Smooth muscle cell (in vitro differentiated cells): Measurements from ENCODE around the gene GLB1L. TPM values are rescaled to one million over a fixed set of nuclear protein-coding genes. Genes with fewer than 3 reads are reported as not detected.

ENCODE experiments used
- DNase-seq: peaks from one replicate; lab custom pipeline; 2025; ENCODE audit not compliant: unreplicated experiment; lab: John Stamatoyannopoulos, UW
- H2AFZ ChIP-seq: fragments of 200-600 bp; sonication (generic); 2 replicates; pipeline ENCODE4 v1.6.0; 2016; ENCODE audit warnings: antibody characterized with exemption, low read depth, mild to moderate bottlenecking
- H3F3A ChIP-seq: fragments of 200-600 bp; sonication (generic); 2 replicates; pipeline ENCODE4 v1.6.0; 2017; ENCODE audit warnings: antibody characterized with exemption, low read depth
- H3K27ac ChIP-seq: fragments of 200-600 bp; sonication (generic); 2 replicates; pipeline ENCODE4 v1.5.1; 2016; ENCODE audit warnings: low read depth, mild to moderate bottlenecking
- H3K27me3 ChIP-seq: fragments of 200-600 bp; sonication (generic); 2 replicates; pipeline ENCODE4 v1.6.1; 2016; ENCODE audit warnings: low read depth, mild to moderate bottlenecking
- H3K36me3 ChIP-seq: fragments of 200-600 bp; sonication (generic); 2 replicates; pipeline ENCODE4 v1.5.1; 2016; ENCODE audit warnings: low read depth
- H3K4me1 ChIP-seq: fragments of 200-600 bp; sonication (generic); 2 replicates; pipeline ENCODE4 v1.5.1; 2016; ENCODE audit warnings: low read depth
- H3K4me2 ChIP-seq: fragments of 200-600 bp; sonication (generic); 2 replicates; pipeline ENCODE4 v1.6.0; 2016; ENCODE audit warnings: mild to moderate bottlenecking
- H3K4me3 ChIP-seq: fragments of 200-600 bp; sonication (generic); 2 replicates; pipeline ENCODE4 v1.5.1; 2016; ENCODE audit warnings: mild to moderate bottlenecking
- H3K79me2 ChIP-seq: fragments of 200-600 bp; sonication (generic); 2 replicates; pipeline ENCODE4 v1.6.0; 2016; ENCODE audit warnings: low read depth, mild to moderate bottlenecking
- H3K9ac ChIP-seq: fragments of 200-600 bp; sonication (generic); 2 replicates; pipeline ENCODE4 v1.6.0; 2016; ENCODE audit warnings: low read depth
- H3K9me3 ChIP-seq: fragments of 200-600 bp; sonication (generic); replicated peaks from 2 replicates; pipeline ENCODE4 v1.5.1; 2016; ENCODE audit warnings: low read depth
- H4K20me1 ChIP-seq: fragments of 200-600 bp; sonication (generic); 2 replicates; pipeline ENCODE4 v1.6.0; 2016; ENCODE audit warnings: low read depth
- WGBS: methylation state at CpG from one replicate; pipeline ENCODE4 v1.1.7; 2016; ENCODE audit warnings: low lambda C conversion rate; 5-methylcytosine and 5-hydroxymethylcytosine counted together
- polyA plus RNA-seq: library from polyadenylated mRNA; unstranded; fragments of >200 nt; fragmentation: Nextera tagmentation; extraction: Ambion mirVana; gene quantifications from 2 replicates; pipeline ENCODE4 v1.2.1, GENCODE V29; 2016
- total RNA-seq: library from RNA; depleted of rRNA; stranded (reverse); fragments of >200 nt; gene quantifications from 2 replicates; pipeline ENCODE4 v1.2.3, GENCODE V29; 2014
- TF ChIP-seq, protein P1 (sequence below): fragments of 200-600 bp; sonication (generic); IDR thresholded peaks from 2 replicates; pipeline ENCODE4 v1.5.1; 2017; ENCODE audit warnings: borderline replicate concordance, mild to moderate bottlenecking, antibody characterized with exemption; ENCODE audit not compliant: insufficient read depth, poor library complexity, severe bottlenecking

GLB1L gene
- total and polyA plus RNA-seq, 2 experiments from 2014 or later: 4.1 to 26.4 TPM

DNA sequence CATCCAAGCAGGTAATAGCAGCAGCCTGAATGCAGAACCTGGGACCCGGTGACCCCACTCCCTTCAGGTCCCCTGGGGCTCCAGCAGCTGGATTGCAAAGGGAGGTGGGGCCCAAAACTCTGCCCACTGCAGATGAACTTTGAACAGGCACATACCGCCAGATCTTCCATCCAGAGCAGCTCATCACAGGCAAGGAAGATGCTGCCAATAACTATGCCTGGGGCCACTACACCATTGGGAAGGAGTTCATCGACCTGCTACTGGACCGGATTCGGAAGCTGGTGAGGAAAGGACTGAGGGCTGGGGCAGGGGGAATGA lies 24.8 kb upstream of the GLB1L start:
- Histone ChIP-seq H3K79me2 (no peaks in the 10 kb centered on the region), H3K4me2 (no peak overlapping the region), H3K9ac (no peak overlapping the region), H3K4me3 (no peak overlapping the region), H3K36me3 (no peaks in the 10 kb centered on the region), H3K4me1 (peaks cover 3% of the 10 kb centered on the region), H4K20me1 (no peaks in the 10 kb centered on the region), H2AFZ (no peak overlapping the region), H3K27ac (no peak overlapping the region), H3F3A (peaks cover 3% of the 10 kb centered on the region), H3K27me3 (no peaks in the 10 kb centered on the region), H3K9me3 (no peaks in the 10 kb centered on the region)
- no peak for DNase-seq
- 92% methylated on average over 5 of the region's 5 CpGs for WGBS
- TF ChIP-seq, protein P1, sequence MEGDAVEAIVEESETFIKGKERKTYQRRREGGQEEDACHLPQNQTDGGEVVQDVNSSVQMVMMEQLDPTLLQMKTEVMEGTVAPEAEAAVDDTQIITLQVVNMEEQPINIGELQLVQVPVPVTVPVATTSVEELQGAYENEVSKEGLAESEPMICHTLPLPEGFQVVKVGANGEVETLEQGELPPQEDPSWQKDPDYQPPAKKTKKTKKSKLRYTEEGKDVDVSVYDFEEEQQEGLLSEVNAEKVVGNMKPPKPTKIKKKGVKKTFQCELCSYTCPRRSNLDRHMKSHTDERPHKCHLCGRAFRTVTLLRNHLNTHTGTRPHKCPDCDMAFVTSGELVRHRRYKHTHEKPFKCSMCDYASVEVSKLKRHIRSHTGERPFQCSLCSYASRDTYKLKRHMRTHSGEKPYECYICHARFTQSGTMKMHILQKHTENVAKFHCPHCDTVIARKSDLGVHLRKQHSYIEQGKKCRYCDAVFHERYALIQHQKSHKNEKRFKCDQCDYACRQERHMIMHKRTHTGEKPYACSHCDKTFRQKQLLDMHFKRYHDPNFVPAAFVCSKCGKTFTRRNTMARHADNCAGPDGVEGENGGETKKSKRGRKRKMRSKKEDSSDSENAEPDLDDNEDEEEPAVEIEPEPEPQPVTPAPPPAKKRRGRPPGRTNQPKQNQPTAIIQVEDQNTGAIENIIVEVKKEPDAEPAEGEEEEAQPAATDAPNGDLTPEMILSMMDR: no peak

DNA sequence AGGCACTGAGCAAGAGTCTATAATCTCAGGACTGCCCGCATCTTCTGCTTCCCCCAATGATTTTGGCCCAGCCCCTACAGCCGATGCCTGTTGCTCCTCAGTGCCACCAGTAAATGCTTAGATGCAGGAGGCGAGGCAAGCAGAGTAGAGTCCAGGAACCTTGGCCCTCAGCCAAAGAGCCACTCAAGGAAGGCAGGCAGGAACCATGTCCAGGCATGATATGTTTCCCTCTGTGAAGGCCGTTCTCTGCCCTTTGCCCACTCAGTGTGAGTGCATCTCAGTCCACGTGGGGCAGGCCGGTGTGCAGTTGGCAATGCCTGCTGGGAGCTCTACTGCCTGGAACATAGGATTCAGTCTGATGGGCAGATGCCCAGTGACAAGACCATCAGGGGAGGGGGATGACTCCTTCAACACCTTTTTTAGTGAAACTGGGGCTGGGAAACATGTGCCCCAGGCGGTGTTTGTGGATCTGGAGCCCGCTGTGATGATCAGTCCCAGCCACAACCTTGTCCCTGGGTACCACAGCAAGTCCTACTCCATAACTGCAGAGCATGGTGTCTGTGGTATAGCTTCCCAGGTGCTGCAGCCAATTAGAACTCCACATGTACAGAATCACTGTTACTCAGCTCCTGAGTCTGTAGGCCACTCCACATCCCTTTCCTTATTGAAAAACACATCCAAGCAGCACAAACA lies 24.3 kb upstream of the GLB1L start:
- Histone ChIP-seq H3K4me1 (no peaks in the 10 kb centered on the region), H3K27ac (no peak overlapping the region), H3K36me3 (no peaks in the 10 kb centered on the region), H3F3A (peaks cover 3% of the 10 kb centered on the region), H3K79me2 (no peaks in the 10 kb centered on the region), H4K20me1 (no peaks in the 10 kb centered on the region), H2AFZ (no peak overlapping the region), H3K9ac (no peak overlapping the region), H3K4me3 (no peak overlapping the region), H3K4me2 (no peak overlapping the region), H3K27me3 (no peaks in the 10 kb centered on the region), H3K9me3 (no peaks in the 10 kb centered on the region)
- 82% methylated on average over 8 of the region's 8 CpGs for WGBS
- TF ChIP-seq, protein P1: no peak
- DNase-seq: no peak

DNA sequence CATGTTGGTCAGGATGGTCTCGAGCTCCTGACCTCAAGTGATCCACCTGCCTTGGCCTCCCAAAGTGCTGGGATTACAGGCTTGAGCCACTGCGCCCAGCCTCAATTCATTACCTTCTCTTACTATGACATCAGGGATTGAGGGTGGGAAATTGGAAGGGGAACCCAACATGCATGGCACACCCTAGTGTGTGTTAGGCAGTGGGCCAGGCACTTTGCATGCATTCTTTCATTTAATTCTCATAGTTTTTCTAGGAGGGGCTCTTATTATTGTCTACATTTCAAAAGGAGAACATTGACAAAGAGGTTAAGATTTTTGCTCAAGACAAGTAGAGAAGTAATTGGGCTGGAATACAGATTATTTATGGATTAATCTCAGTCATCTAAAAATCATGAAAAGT lies 23.1 kb upstream of the GLB1L start:
- TF ChIP-seq, protein P1: no peak
- Histone ChIP-seq H3K27me3 (no peaks in the 10 kb centered on the region), H3K79me2 (no peaks in the 10 kb centered on the region), H3K4me2 (no peak overlapping the region), H4K20me1 (no peaks in the 10 kb centered on the region), H3K27ac (no peak overlapping the region), H3K9me3 (no peaks in the 10 kb centered on the region), H3K9ac (no peak overlapping the region), H3K36me3 (no peaks in the 10 kb centered on the region), H2AFZ (no peak overlapping the region), H3K4me3 (no peak overlapping the region), H3F3A (no peaks in the 10 kb centered on the region), H3K4me1 (no peaks in the 10 kb centered on the region)
- DNase-seq: no peak
- WGBS: 96% methylated on average over 2 of the region's 2 CpGs

DNA sequence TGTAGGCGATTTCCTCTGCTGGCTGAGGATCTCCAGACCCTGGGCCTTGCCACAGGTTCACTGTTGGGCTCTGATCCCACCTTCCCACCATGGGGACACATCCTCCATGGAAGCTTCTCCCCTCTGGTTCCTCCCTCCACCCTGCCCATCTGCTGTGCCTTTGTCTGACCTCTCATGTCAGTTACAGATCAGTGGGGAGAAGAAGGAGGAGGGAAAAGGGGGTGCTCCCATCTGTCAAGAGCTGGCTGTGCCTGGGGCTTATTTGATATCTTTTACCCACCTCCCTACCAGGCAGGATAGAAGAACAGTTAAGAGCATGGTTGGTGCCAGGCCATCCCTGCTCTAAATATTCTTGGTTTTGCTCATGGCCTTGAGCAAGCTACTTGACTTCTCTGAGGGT lies 21.6 kb upstream of the GLB1L start:
- no peak overlapping the region for H2AFZ ChIP-seq
- H3K4me1 ChIP-seq: no peaks in the 10 kb centered on the region
- no peak overlapping the region for H3K27ac ChIP-seq
- H4K20me1 ChIP-seq: no peaks in the 10 kb centered on the region
- no peaks in the 10 kb centered on the region for H3F3A ChIP-seq
- no peak for DNase-seq
- H3K27me3 ChIP-seq: no peaks in the 10 kb centered on the region
- no peaks in the 10 kb centered on the region for H3K9me3 ChIP-seq
- H3K36me3 ChIP-seq: no peaks in the 10 kb centered on the region
- no peaks in the 10 kb centered on the region for H3K79me2 ChIP-seq
- no peak overlapping the region for H3K9ac ChIP-seq
- WGBS: 100% methylated on average over 1 of the region's 1 CpG
- TF ChIP-seq, protein P1: no peak
- H3K4me2 ChIP-seq: no peak overlapping the region
- H3K4me3 ChIP-seq: no peak overlapping the region
